GM20431 (cell line): ENCODE results near the gene GRIFIN.

Experiments used
- in situ Hi-C: fragments of 300-500 bp; cut with MseI, MboI; formaldehyde crosslinking; loops from one replicate; pipeline ENCODE4 v1.15.0; 2020; ENCODE audit warnings: low sequenced_read_pairs; ENCODE audit not compliant: unreplicated experiment

Gene GRIFIN

DNA sequence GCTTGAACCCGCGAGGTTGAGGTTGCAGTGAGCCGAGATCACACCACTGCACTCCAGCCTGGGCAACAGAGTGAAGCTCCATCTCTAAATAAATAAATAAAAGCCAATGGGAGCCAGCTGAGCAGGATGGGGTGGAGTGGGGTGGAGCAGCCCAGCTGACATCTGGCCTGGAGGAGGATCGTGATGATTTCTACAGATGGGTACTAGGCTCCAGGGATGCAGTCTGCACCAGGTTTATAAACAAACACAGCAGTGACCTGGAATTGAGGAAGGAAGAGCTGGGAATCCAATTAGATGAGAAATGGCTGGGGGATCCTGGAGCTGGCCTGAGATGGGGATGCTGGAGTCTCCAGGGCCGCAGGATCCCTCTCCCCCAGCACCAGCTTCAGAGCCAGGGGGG, 7.3 kb upstream of the GRIFIN start:
- in situ Hi-C loops: no loop called here

- in situ Hi-C loops: no loop called here
Observed at GRCh38 chr7:2482725-2483451, 6.7 kb upstream of the GRIFIN start.

- in situ Hi-C loops: no loop called here
Observed at GRCh38 chr7:2481195-2481594, 5.0 kb upstream of the GRIFIN start.

- in situ Hi-C loops: no loop called here
Observed at GRCh38 chr7:2480070-2480408, 3.8 kb upstream of the GRIFIN start.

GRCh38 chr7:2479276-2480069, 3.3 kb upstream of the GRIFIN start:
- in situ Hi-C loops: no loop called here

DNA sequence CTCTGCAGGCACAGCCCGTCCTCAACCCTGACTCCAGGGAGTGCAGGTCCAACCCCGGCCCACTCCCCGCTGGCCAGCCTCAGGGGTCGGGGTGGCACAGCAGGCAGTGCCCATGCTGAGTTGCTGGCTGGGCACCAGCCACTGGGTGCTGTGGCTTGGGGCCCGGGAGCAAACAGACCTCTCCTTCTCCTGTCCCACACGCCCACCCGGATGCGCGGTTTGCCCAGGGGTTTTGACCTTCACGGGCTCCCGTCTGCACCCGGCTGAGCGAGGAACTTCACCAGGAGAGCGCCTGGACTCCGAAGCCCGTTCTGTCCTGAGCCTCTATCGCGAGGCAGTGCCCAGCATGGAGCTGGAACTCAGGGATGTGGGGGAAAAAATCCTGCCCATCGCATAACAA, 2.6 kb upstream of the GRIFIN start:
- in situ Hi-C loops: no loop called here

DNA sequence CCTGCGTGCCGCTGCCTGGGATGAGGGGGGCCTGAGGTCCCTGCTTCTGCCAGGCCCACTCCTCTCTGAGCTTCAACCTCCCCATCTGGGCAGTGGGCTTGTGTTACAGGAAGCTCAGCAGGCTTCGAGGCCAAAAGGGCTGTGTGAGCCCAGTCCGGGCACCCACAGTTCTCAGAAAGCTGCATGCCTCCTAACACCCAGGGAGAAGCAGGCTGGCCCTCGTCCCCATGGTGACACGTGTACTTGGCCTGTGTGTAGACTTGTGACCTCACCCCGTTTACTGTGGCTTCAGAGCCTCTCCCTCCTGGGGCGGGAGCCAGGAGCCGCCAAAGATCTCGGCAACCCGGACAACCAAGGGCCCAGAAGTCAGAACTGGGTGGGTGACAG, 2.2 kb upstream of the GRIFIN start:
- in situ Hi-C loops: no loop called here

GRCh38 chr7:2477447-2478398, 1.5 kb upstream of the GRIFIN start:
- in situ Hi-C loops: no loop called here

- in situ Hi-C loops: no loop called here
Observed at GRCh38 chr7:2476776-2477446, 713 bp upstream of the GRIFIN start.

DNA sequence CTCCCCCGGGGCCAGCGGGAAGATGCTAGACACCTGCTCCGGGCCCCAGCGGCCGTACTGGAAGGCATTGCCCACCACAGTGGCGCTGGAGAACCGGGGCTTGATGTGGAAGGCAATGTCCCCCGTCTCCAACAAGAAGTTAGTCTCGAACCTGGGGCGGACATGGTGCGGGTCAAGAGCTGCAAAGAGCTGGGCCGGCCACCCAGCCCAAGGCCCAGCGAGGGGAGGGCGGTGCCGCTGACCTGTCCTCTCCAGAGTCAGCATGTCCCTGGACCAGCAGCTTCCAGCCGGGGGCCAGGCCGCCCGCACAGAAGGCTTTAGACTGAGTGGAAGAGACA, 551 bp downstream of the GRIFIN start:
- in situ Hi-C loops: no loop called here

DNA sequence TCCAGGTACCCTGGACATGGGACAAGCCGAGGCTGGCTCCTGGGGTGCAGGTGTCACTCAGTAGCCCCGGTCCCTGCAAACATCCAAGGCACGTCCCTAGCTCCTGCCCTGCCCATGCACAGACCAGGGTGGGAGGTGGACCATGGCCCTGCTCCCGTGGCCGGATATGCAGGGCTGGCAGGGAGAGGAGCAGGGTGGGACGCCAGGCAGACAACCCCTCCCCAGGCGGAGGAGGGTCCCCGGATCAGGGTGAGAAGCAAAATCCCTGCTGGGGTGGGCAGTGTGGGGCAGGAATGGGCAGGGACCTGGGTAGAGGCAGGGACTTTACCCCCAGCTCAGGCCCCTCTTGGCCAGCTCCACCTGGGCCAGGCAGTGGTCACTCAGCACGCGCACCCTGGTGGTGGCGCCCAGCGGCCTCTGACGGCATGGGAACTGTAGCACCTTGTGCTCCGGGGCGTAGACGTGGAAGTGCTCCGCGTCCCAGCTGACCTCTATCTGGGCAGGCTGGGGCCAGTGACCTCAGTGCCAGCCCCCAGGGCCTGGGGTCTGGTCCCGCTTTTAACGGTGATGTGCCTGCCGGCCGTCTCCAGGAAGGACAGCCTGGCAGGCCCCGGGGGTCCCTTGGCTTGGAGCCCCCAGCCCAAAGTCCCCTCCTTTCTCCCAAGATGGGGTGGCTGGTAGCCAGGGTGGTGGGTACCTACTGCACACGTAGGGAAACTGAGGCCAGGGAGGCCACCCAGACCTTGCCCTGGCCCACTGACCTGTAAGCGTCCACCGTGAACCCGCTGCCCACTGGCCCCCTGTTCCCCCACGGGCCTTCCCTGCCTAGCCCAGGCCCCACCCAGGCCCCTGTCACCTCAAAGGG, 1.2 kb downstream of the GRIFIN start:
- in situ Hi-C loops: no loop called here

- in situ Hi-C loops: no loop called here
Observed at GRCh38 chr7:2474224-2474623, 2.0 kb downstream of the GRIFIN start.

DNA sequence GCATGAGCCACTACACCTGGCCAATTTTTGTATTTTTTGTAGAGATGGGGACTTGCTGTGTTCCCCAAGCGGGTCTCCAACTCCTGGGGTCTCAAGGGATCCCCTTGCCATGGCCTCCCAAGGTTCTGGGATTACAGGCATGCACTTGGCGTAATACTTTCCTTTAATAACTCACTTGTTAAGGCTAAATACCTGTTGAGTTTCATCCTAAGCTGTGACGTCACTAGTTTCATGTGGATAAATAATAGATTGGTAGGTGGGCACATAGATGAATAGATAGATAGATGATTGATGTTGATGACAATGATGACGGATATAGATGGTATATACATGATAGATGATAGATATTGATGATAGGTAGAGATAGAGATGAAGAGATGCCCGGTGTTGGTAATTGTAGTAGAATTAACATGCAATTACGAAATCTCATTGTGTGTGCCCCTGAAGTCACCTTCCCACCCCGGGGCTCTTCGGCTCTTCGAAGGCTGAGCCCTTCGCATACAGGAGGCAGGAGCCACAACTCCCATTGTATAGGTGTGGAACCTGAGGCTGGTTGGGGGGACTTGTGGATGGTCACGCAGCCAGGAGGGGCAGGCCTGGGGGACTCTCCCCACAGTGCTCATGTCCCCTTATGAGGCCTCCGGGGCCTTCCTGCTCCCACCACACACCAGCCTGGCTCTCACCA, 2.6 kb downstream of the GRIFIN start:
- in situ Hi-C loops: no loop called here

DNA sequence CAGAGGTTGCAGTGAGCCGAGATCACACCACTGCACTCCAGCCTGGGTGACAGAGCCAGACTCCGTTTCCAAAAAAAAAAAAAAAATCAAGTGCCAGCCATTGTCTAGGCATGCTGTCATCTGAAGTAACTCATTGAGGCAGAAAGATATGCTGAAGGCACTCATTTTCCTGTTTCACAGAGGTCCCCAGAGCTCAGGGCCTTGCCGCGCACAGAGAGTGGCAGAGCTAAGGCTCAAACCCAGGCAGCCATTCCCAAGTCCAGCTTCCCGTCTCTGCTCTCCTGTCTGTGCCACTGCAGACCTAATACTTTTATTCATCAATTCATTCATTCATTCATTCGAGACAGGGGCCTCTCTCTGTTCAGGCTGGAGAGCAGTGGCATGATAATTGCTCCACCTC, 3.5 kb downstream of the GRIFIN start:
- in situ Hi-C loops: no loop called here

GRCh38 chr7:2471396-2471795, 4.8 kb downstream of the GRIFIN start:
- in situ Hi-C loops: no loop called here

DNA sequence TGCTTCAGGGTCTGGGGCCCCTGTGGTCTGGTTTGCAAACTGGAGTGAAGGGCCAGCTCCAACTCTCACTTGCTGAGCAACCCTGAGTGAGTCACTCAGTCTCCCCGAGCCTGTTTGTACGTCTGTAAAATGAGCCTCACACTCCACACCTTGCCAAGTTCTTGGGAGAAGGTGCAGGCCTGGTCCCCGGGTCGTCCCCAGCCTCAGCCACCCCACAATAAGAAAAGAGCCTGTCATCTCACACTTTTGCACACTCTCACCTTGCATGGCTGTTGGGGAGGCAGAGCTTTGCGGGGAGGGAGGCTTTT, 5.2 kb downstream of the GRIFIN start:
- in situ Hi-C loops: no loop called here

- in situ Hi-C loops: no loop called here
Observed at GRCh38 chr7:2470204-2471021, 5.8 kb downstream of the GRIFIN start.
